Measurements from ENCODE around the gene PCNT. TPM values are rescaled to one million over a fixed set of nuclear protein-coding genes. Genes with fewer than 3 reads are reported as not detected.

Gene PCNT
- total RNA-seq, 1 experiment from 2014 or later, result 38.4 TPM

- Mint-ChIP-seq H3K4me3 (ENCODE audit: unreplicated experiment) (no peak overlapping the region), H3K36me3 (ENCODE audit: insufficient read depth, unreplicated experiment) (peaks cover 79% of the 10 kb centered on the region), H3K27ac (ENCODE audit: unreplicated experiment) (no peak overlapping the region), H3K27me3 (ENCODE audit: insufficient read depth, unreplicated experiment) (no peaks in the 10 kb centered on the region), H3K9me3 (ENCODE audit: unreplicated experiment) (no peaks in the 10 kb centered on the region), H3K4me1 (ENCODE audit: low read depth, unreplicated experiment) (no peaks in the 10 kb centered on the region)
- POLR2A ChIA-PET, result no interaction called here
- Histone ChIP-seq H3K4me1 (no peaks in the 10 kb centered on the region), H3K36me3 (ENCODE audit: control insufficient read depth, insufficient read depth, low read length) (no peaks in the 10 kb centered on the region), H3K27me3 (replicated peaks; ENCODE audit: control insufficient read depth, insufficient read depth, low read length) (no peaks in the 10 kb centered on the region), H3K9me3 (no peaks in the 10 kb centered on the region), H3K4me3 (ENCODE audit: low read depth, low read length) (no peak overlapping the region)
- no TSS peak for BruUV-seq (replicated peaks)
- TF ChIP-seq CTCF (IDR thresholded peaks at IDR 0.05; ENCODE audit: insufficient read depth in 1 of 2, low read depth in 1 of 2, low read length in 1 of 2, severe bottlenecking in 1 of 2, unreplicated experiment in 1 of 2), result no peak
- CTCF ChIA-PET, result no interaction called here
- intact Hi-C loops (cut with micrococcal nuclease; ENCODE audit: unreplicated experiment), result no loop called here
- DNase-seq, result no peak
Measured at GRCh38 chr21:46435786-46436227, 111.9 kb downstream of the PCNT start.

GRCh38 chr21:46436621-46437020, 112.7 kb downstream of the PCNT start:
- no peak for DNase-seq
- Histone ChIP-seq H3K4me3 (ENCODE audit: low read depth, low read length) (no peak overlapping the region), H3K9me3 (no peaks in the 10 kb centered on the region), H3K27me3 (replicated peaks; ENCODE audit: control insufficient read depth, insufficient read depth, low read length) (no peaks in the 10 kb centered on the region), H3K4me1 (no peaks in the 10 kb centered on the region), H3K36me3 (ENCODE audit: control insufficient read depth, insufficient read depth, low read length) (no peaks in the 10 kb centered on the region)
- H3K27ac Mint-ChIP-seq (ENCODE audit: unreplicated experiment), result no peak overlapping the region
- H3K27me3 Mint-ChIP-seq (ENCODE audit: insufficient read depth, unreplicated experiment), result no peaks in the 10 kb centered on the region
- TF ChIP-seq CTCF (IDR thresholded peaks at IDR 0.05; ENCODE audit: insufficient read depth in 1 of 2, low read depth in 1 of 2, low read length in 1 of 2, severe bottlenecking in 1 of 2, unreplicated experiment in 1 of 2), result no peak
- no TSS peak for BruUV-seq (replicated peaks)
- intact Hi-C loops (cut with micrococcal nuclease; ENCODE audit: unreplicated experiment), result no loop called here
- no peaks in the 10 kb centered on the region for H3K9me3 Mint-ChIP-seq (ENCODE audit: unreplicated experiment)
- ChIA-PET POLR2A (no interaction called here), CTCF (no interaction called here)
- no peak overlapping the region for H3K4me3 Mint-ChIP-seq (ENCODE audit: unreplicated experiment)
- H3K4me1 Mint-ChIP-seq (ENCODE audit: low read depth, unreplicated experiment), result no peaks in the 10 kb centered on the region
- H3K36me3 Mint-ChIP-seq (ENCODE audit: insufficient read depth, unreplicated experiment), result peaks cover 79% of the 10 kb centered on the region

- H3K4me1 ChIP-seq, result no peaks in the 10 kb centered on the region
- H3K36me3 Mint-ChIP-seq (ENCODE audit: insufficient read depth, unreplicated experiment), result peaks cover 79% of the 10 kb centered on the region
- no peak overlapping the region for H3K4me3 ChIP-seq (ENCODE audit: low read depth, low read length)
- no peaks in the 10 kb centered on the region for H3K9me3 ChIP-seq
- POLR2A ChIA-PET, result no interaction called here
- intact Hi-C loops (cut with micrococcal nuclease; ENCODE audit: unreplicated experiment), result no loop called here
- no peak overlapping the region for H3K4me3 Mint-ChIP-seq (ENCODE audit: unreplicated experiment)
- no peaks in the 10 kb centered on the region for H3K27me3 ChIP-seq (replicated peaks; ENCODE audit: control insufficient read depth, insufficient read depth, low read length)
- H3K36me3 ChIP-seq (ENCODE audit: control insufficient read depth, insufficient read depth, low read length), result no peaks in the 10 kb centered on the region
- no peaks in the 10 kb centered on the region for H3K4me1 Mint-ChIP-seq (ENCODE audit: low read depth, unreplicated experiment)
- BruUV-seq (replicated peaks), result no TSS peak
- CTCF ChIA-PET, result no interaction called here
- no peak for DNase-seq
- no peaks in the 10 kb centered on the region for H3K9me3 Mint-ChIP-seq (ENCODE audit: unreplicated experiment)
- no peak for TF ChIP-seq CTCF (IDR thresholded peaks at IDR 0.05; ENCODE audit: insufficient read depth in 1 of 2, low read depth in 1 of 2, low read length in 1 of 2, severe bottlenecking in 1 of 2, unreplicated experiment in 1 of 2)
- H3K27me3 Mint-ChIP-seq (ENCODE audit: insufficient read depth, unreplicated experiment), result no peaks in the 10 kb centered on the region
- H3K27ac Mint-ChIP-seq (ENCODE audit: unreplicated experiment), result no peak overlapping the region
Measured at GRCh38 chr21:46437096-46437498, 113.1 kb downstream of the PCNT start.
